ENCODE data around the gene LMOD1. TPM values are rescaled to one million over a fixed set of nuclear protein-coding genes. Genes with fewer than 3 reads are reported as not detected.

Gene LMOD1
- total RNA-seq, 1 donor from 2014 or later: 83.6 TPM

GRCh38 chr1:201947697-201948008 lies 1.3 kb upstream of the LMOD1 start:
- Mint-ChIP-seq H3K4me3 (ENCODE audit: unreplicated experiment) (peak overlapping the region; percentile 88), H3K4me1 (ENCODE audit: low read depth) (peaks cover 65% of the 10 kb centered on the region), H3K9me3 (ENCODE audit: low read depth) (no peaks in the 10 kb centered on the region), H3K27ac (ENCODE audit: unreplicated experiment) (peak overlapping the region; percentile 92), H3K27me3 (ENCODE audit: low read depth) (no peaks in the 10 kb centered on the region), H3K36me3 (ENCODE audit: low read depth) (no peaks in the 10 kb centered on the region)
- no peak for DNase-seq (ENCODE audit: low spot score)
- no peak for TF ChIP-seq CTCF (IDR thresholded peaks at IDR 0.05)

- Mint-ChIP-seq H3K4me1 (ENCODE audit: low read depth) (peaks cover 77% of the 10 kb centered on the region), H3K27me3 (ENCODE audit: low read depth) (no peaks in the 10 kb centered on the region), H3K9me3 (ENCODE audit: low read depth) (no peaks in the 10 kb centered on the region), H3K4me3 (ENCODE audit: unreplicated experiment) (peak overlapping the region; percentile 88), H3K36me3 (ENCODE audit: low read depth) (no peaks in the 10 kb centered on the region), H3K27ac (ENCODE audit: unreplicated experiment) (peak overlapping the region; percentile 92)
- DNase-seq (ENCODE audit: low spot score): no peak
- TF ChIP-seq CTCF (IDR thresholded peaks at IDR 0.05): no peak
These were observed 505 bp downstream of the LMOD1 start for GRCh38 chr1:201945863-201946223.

GRCh38 chr1:201945157-201945556 lies 1.2 kb downstream of the LMOD1 start:
- Mint-ChIP-seq H3K9me3 (ENCODE audit: low read depth) (no peaks in the 10 kb centered on the region), H3K27ac (ENCODE audit: unreplicated experiment) (peak overlapping the region; percentile 92), H3K36me3 (ENCODE audit: low read depth) (no peaks in the 10 kb centered on the region), H3K27me3 (ENCODE audit: low read depth) (no peaks in the 10 kb centered on the region), H3K4me1 (ENCODE audit: low read depth) (peaks cover 76% of the 10 kb centered on the region), H3K4me3 (ENCODE audit: unreplicated experiment) (peak overlapping the region; percentile 88)
- no peak for DNase-seq (ENCODE audit: low spot score)
- peak; percentile 78 for TF ChIP-seq CTCF (IDR thresholded peaks at IDR 0.05)

GRCh38 chr1:201944639-201945038 lies 1.7 kb downstream of the LMOD1 start:
- Mint-ChIP-seq H3K27ac (ENCODE audit: unreplicated experiment) (peak overlapping the region; percentile 92), H3K36me3 (ENCODE audit: low read depth) (no peaks in the 10 kb centered on the region), H3K4me1 (ENCODE audit: low read depth) (peaks cover 75% of the 10 kb centered on the region), H3K27me3 (ENCODE audit: low read depth) (no peaks in the 10 kb centered on the region), H3K9me3 (ENCODE audit: low read depth) (no peaks in the 10 kb centered on the region), H3K4me3 (ENCODE audit: unreplicated experiment) (peak overlapping the region; percentile 88)
- TF ChIP-seq CTCF (IDR thresholded peaks at IDR 0.05): no peak
- DNase-seq (ENCODE audit: low spot score): no peak

- Mint-ChIP-seq H3K4me1 (ENCODE audit: low read depth) (peaks cover 74% of the 10 kb centered on the region), H3K27me3 (ENCODE audit: low read depth) (no peaks in the 10 kb centered on the region), H3K27ac (ENCODE audit: unreplicated experiment) (peak overlapping the region; percentile 24), H3K36me3 (ENCODE audit: low read depth) (no peaks in the 10 kb centered on the region), H3K4me3 (ENCODE audit: unreplicated experiment) (peak overlapping the region; percentile 88), H3K9me3 (ENCODE audit: low read depth) (no peaks in the 10 kb centered on the region)
- no peak for DNase-seq (ENCODE audit: low spot score)
- TF ChIP-seq CTCF (IDR thresholded peaks at IDR 0.05): no peak
These were observed 2.3 kb downstream of the LMOD1 start for GRCh38 chr1:201944002-201944401.
